ENCODE results near the gene IL27RA. TPM values are rescaled to one million over a fixed set of nuclear protein-coding genes. Genes with fewer than 3 reads are reported as not detected.

The IL27RA gene
- total and polyA plus RNA-seq, 2 experiments from 2014 or later = 7.7 to 11.4 TPM

DNA sequence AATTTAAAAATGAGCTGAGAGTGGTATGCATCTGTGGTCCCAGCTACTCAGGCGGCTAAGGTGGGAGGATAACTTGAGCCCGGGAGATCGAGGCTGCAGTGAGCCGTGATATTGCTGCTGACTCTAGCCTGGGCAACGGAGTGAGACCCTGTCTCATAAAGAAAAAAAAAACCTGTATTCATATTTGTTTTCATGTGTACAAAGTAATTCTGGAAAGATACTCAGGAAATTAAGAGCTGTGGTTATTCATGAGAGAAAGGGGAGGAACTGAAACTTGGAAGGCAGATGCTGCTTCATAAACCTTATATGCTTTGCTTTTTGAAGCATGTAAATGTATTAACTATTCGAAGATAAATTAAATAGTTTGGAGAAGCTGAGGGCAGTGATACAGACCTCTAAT is 12.5 kb upstream of the IL27RA start:
- Histone ChIP-seq H3K4me2 (no peak overlapping the region), H4K20me1 (replicated peaks; ENCODE audit: insufficient read depth) (no peaks in the 10 kb centered on the region), H2AFZ (no peak overlapping the region), H3K36me3 (ENCODE audit: insufficient read depth) (no peaks in the 10 kb centered on the region), H3K27ac (ENCODE audit: low read depth) (no peak overlapping the region), H3K9me2 (ENCODE audit: insufficient read depth) (no peaks in the 10 kb centered on the region), H3K79me2 (replicated peaks; ENCODE audit: insufficient read depth) (no peaks in the 10 kb centered on the region), H3K27me3 (ENCODE audit: insufficient read depth) (no peaks in the 10 kb centered on the region), H3K4me3 (no peak overlapping the region), H3K4me1 (ENCODE audit: insufficient read depth) (no peaks in the 10 kb centered on the region), H3F3A (replicated peaks; ENCODE audit: low read depth) (0 out of 2 replicates have a peak, but pooled peaks cover 6% of the 10 kb centered on the region)
- no peaks in the 10 kb centered on the region for H3K36me3 Mint-ChIP-seq (ENCODE audit: low read depth)
- H3K4me3 Mint-ChIP-seq = no peak overlapping the region
- peaks cover 5% of the 10 kb centered on the region for H3K27me3 Mint-ChIP-seq (ENCODE audit: insufficient read depth, low read depth, poor library complexity)
- H3K9me3 Mint-ChIP-seq = no peaks in the 10 kb centered on the region
- H3K4me1 Mint-ChIP-seq = peaks cover 4% of the 10 kb centered on the region; the same call in 2 of the 3 replicates
- no peak overlapping the region for H3K27ac Mint-ChIP-seq
- DNase-seq (ENCODE audit: low spot score) (no peak), ATAC-seq (no peak)
- TF ChIP-seq EZH2phosphoT487 (IDR thresholded peaks at IDR 0.05; ENCODE audit: unreplicated experiment) (no peak), JUNB (IDR thresholded peaks at IDR 0.05; ENCODE audit: unreplicated experiment) (no peak), CREB1 (CRISPR knock-in tag; IDR thresholded peaks at IDR 0.05; ENCODE audit: low read depth) (no peak), POLR2AphosphoS5 (IDR thresholded peaks at IDR 0.05; ENCODE audit: low read depth) (no peak), ZNF114 (CRISPR knock-in tag; IDR thresholded peaks at IDR 0.05) (no peak), EZH2 (IDR thresholded peaks at IDR 0.05; ENCODE audit: low read depth, unreplicated experiment) (no peak), ZNF331 (CRISPR knock-in tag; IDR thresholded peaks at IDR 0.05; ENCODE audit: low read depth) (no peak), STAT1 (IDR thresholded peaks at IDR 0.05; ENCODE audit: unreplicated experiment) (no peak), REST (IDR thresholded peaks at IDR 0.05; ENCODE audit: unreplicated experiment) (no peak), ETS1 (IDR thresholded peaks at IDR 0.05) (no peak), NANOG (IDR thresholded peaks at IDR 0.05; ENCODE audit: borderline replicate concordance) (no peak)
- TF ChIP-seq, protein P1, sequence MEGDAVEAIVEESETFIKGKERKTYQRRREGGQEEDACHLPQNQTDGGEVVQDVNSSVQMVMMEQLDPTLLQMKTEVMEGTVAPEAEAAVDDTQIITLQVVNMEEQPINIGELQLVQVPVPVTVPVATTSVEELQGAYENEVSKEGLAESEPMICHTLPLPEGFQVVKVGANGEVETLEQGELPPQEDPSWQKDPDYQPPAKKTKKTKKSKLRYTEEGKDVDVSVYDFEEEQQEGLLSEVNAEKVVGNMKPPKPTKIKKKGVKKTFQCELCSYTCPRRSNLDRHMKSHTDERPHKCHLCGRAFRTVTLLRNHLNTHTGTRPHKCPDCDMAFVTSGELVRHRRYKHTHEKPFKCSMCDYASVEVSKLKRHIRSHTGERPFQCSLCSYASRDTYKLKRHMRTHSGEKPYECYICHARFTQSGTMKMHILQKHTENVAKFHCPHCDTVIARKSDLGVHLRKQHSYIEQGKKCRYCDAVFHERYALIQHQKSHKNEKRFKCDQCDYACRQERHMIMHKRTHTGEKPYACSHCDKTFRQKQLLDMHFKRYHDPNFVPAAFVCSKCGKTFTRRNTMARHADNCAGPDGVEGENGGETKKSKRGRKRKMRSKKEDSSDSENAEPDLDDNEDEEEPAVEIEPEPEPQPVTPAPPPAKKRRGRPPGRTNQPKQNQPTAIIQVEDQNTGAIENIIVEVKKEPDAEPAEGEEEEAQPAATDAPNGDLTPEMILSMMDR (conservative IDR thresholded peaks at IDR 0.05; ENCODE audit: low read depth in 2 of 2) = no peak
- TF ChIP-seq, protein P2, sequence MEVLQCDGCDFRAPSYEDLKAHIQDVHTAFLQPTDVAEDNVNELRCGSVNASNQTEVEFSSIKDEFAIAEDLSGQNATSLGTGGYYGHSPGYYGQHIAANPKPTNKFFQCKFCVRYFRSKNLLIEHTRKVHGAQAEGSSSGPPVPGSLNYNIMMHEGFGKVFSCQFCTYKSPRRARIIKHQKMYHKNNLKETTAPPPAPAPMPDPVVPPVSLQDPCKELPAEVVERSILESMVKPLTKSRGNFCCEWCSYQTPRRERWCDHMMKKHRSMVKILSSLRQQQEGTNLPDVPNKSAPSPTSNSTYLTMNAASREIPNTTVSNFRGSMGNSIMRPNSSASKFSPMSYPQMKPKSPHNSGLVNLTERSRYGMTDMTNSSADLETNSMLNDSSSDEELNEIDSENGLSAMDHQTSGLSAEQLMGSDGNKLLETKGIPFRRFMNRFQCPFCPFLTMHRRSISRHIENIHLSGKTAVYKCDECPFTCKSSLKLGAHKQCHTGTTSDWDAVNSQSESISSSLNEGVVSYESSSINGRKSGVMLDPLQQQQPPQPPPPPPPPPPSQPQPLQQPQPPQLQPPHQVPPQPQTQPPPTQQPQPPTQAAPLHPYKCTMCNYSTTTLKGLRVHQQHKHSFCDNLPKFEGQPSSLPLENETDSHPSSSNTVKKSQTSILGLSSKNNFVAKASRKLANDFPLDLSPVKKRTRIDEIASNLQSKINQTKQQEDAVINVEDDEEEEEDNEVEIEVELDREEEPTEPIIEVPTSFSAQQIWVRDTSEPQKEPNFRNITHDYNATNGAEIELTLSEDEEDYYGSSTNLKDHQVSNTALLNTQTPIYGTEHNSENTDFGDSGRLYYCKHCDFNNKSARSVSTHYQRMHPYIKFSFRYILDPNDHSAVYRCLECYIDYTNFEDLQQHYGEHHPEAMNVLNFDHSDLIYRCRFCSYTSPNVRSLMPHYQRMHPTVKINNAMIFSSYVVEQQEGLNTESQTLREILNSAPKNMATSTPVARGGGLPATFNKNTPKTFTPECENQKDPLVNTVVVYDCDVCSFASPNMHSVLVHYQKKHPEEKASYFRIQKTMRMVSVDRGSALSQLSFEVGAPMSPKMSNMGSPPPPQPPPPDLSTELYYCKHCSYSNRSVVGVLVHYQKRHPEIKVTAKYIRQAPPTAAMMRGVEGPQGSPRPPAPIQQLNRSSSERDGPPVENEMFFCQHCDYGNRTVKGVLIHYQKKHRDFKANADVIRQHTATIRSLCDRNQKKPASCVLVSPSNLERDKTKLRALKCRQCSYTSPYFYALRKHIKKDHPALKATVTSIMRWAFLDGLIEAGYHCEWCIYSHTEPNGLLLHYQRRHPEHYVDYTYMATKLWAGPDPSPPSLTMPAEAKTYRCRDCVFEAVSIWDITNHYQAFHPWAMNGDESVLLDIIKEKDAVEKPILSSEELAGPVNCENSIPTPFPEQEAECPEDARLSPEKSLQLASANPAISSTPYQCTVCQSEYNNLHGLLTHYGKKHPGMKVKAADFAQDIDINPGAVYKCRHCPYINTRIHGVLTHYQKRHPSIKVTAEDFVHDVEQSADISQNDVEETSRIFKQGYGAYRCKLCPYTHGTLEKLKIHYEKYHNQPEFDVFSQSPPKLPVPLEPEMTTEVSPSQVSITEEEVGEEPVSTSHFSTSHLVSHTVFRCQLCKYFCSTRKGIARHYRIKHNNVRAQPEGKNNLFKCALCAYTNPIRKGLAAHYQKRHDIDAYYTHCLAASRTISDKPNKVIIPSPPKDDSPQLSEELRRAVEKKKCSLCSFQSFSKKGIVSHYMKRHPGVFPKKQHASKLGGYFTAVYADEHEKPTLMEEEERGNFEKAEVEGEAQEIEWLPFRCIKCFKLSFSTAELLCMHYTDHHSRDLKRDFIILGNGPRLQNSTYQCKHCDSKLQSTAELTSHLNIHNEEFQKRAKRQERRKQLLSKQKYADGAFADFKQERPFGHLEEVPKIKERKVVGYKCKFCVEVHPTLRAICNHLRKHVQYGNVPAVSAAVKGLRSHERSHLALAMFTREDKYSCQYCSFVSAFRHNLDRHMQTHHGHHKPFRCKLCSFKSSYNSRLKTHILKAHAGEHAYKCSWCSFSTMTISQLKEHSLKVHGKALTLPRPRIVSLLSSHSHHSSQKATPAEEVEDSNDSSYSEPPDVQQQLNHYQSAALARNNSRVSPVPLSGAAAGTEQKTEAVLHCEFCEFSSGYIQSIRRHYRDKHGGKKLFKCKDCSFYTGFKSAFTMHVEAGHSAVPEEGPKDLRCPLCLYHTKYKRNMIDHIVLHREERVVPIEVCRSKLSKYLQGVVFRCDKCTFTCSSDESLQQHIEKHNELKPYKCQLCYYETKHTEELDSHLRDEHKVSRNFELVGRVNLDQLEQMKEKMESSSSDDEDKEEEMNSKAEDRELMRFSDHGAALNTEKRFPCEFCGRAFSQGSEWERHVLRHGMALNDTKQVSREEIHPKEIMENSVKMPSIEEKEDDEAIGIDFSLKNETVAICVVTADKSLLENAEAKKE (CRISPR knock-in tag; IDR thresholded peaks at IDR 0.05) = no peak

Data from GM23338 (cell line).